Effector memory CD8-positive, alpha-beta T cell (primary cell): ENCODE data around the gene KBTBD13.

Source experiments
- ATAC-seq: fragments of 150-1000 bp; cut with Tn5 transposase; replicated peaks from 2 replicates; pipeline ENCODE4 v1.10.0; 2021; ENCODE audit warnings: mild to moderate bottlenecking, moderate library complexity
- DNase-seq, 3 experiments: peaks; one replicate each; pipeline ENCODE4 v3.0.0; 2021
- H3K27ac Mint-ChIP-seq, 2 donors: one replicate each; pipeline ENCODE4 v1.8.0; 2022; ENCODE audit warnings: mild to moderate bottlenecking in 2 of 2, mixed read lengths in 2 of 2, moderate library complexity in 2 of 2
- H3K27me3 Mint-ChIP-seq, 2 donors: one replicate each; pipeline ENCODE4 v1.8.0; 2022; ENCODE audit warnings: mixed read lengths in 2 of 2
- H3K36me3 Mint-ChIP-seq: one replicate; pipeline ENCODE4 v1.8.0; 2022; ENCODE audit warnings: mild to moderate bottlenecking, moderate library complexity, mixed read lengths; ENCODE audit not compliant: insufficient read depth
- H3K4me1 Mint-ChIP-seq, 2 donors: one replicate each; pipeline ENCODE4 v1.8.0; 2022; ENCODE audit warnings: low read depth in 2 of 2, mixed read lengths in 2 of 2
- H3K4me3 Mint-ChIP-seq, 2 donors: one replicate each; pipeline ENCODE4 v1.8.0; 2022; ENCODE audit warnings: mild to moderate bottlenecking in 2 of 2, mixed read lengths in 2 of 2, moderate library complexity in 2 of 2
- H3K9me3 Mint-ChIP-seq, 2 donors: one replicate each; pipeline ENCODE4 v1.8.0; 2022; ENCODE audit warnings: mixed read lengths in 2 of 2

KBTBD13 gene

DNA sequence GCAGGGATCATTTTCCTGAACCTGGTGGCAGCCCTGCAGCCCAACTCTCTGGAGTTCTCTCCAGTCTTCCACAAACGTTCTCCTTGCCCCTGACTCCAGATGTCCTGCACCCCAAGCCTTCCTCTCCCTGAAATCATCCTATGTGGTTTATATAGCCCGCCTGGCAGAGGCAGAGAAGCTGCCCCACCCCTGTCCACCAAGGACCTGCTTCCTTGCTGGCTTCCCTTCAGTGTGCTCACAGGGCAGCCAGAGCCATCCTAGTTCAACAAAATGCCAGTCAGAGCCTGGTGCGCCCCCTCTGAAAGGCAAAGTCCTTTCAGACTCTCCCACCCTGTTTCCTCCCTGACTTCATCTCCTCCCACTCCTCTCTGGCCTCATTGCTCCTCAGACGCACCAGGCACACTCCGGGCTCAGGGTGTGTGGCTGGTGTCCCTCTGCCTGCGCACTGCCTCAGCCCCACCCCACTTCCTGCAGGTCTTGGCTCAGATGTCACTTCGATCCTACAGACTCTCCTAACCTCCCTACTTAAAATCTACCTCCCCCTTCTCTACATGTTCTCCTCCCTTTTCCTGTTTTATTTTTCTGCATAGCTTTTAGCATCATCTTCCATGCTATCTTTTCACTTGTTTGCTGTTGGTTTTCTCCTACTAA, 5.9 kb downstream of the KBTBD13 start:
- H3K27ac Mint-ChIP-seq: peak overlapping the region in 1 of 2 donors; percentile 11
- peaks cover 3% of the 10 kb centered on the region for H3K36me3 Mint-ChIP-seq
- DNase-seq: no peak
- peak overlapping the region; percentile 0 to 3 for H3K4me3 Mint-ChIP-seq
- peaks cover 13 to 19% of the 10 kb centered on the region in 2 donors for H3K4me1 Mint-ChIP-seq
- ATAC-seq: peak; percentile 55
- peaks cover 72 to 79% of the 10 kb centered on the region in 2 donors for H3K27me3 Mint-ChIP-seq
- no peaks in the 10 kb centered on the region for H3K9me3 Mint-ChIP-seq

DNA sequence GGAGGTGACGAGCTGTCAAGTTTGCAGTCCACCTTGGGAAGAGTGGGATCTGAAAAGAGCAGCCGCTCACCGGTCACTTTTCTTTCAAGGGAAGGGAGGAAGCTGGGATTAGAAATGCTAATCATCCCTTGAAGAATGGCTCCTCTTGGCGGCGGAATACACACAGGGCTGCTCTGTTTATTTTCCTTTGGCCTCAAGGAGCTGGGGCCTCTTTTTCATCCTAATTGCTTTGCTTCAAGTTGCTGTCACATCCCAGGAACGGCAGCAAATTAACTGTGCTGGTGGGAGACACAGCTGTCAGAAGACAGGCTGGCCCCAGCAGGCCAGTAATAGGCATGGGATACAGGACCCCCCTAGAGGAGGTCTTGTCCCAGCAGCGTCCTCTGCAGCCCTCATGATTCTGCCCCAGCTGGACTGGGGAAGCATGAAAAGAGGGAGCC, 6.7 kb downstream of the KBTBD13 start:
- Mint-ChIP-seq H3K27me3 (peaks cover 64 to 70% of the 10 kb centered on the region in 2 donors), H3K4me3 (no peak overlapping the region), H3K9me3 (no peaks in the 10 kb centered on the region), H3K4me1 (peaks cover 9 to 12% of the 10 kb centered on the region in 2 donors), H3K36me3 (peaks cover 3% of the 10 kb centered on the region), H3K27ac (no peak overlapping the region)
- DNase-seq: no peak
- no peak for ATAC-seq

DNA sequence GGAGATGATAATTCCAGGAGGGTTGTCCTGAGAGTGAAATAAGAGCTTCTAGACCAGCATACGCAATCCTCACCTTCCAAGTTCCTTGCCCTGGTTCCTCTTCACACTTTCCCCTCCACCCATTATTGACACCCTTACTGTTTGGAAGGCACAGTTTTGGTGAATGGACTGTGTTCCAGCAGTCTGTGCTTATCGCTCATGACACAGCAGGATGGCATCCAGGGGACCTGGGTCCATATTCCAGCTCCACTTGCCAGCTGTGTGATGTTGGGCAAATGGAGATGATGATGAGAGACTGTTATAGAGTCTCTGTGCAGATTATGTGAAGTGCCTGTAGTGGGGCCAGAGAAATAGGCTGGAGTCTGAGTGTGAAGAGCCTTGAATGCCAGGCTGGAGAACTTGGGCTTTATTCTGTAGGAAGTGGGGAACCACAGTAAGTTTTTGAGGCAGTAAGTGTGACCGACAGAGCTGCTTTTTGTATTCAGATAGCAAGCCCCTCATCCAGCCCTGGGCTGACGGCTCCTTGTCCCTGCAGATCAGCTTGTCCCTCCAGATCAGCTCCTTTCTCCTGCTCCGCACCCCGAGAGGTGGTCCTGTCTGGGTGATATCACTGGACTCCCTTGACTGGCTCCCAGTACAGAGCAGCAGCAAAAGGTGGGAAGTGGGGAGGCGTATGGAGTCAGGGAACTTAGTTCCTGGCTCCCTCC, 8.1 kb downstream of the KBTBD13 start:
- Mint-ChIP-seq H3K27me3 (peaks cover 51 to 57% of the 10 kb centered on the region in 2 donors), H3K4me1 (peaks cover 9 to 12% of the 10 kb centered on the region in 2 donors), H3K27ac (no peak overlapping the region), H3K9me3 (no peaks in the 10 kb centered on the region), H3K4me3 (no peak overlapping the region), H3K36me3 (peaks cover 3% of the 10 kb centered on the region)
- DNase-seq: no peak
- no peak for ATAC-seq

DNA sequence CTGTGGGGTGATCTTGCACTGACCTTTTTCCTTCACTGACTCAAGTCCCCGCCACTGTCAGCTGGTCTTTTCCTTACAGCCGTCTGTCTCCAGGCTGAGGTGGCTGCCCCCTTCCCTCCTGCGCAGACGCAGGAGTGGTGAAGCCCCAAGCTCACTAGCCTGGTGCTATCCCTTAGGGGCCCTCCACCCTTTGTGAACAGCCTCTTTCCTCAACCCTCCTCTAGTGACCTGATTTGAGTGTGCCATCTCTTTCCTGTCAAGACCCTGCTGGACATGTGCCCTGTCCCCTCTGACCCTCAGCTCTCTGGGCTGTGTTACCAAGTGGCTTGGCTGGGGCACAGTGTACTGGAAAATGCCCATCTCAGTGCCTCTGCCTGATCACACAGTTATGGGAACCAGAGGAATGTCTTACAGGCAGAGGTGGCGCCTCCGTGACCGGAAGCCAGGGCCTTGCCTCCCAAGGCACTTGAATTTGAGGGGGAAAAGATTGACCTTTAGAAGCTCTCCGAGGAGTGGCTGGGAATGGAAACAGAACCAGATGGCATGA, 8.7 kb downstream of the KBTBD13 start:
- Mint-ChIP-seq H3K36me3 (peaks cover 3% of the 10 kb centered on the region), H3K27me3 (peaks cover 49 to 57% of the 10 kb centered on the region in 2 donors), H3K27ac (no peak overlapping the region), H3K4me3 (no peak overlapping the region), H3K9me3 (no peaks in the 10 kb centered on the region), H3K4me1 (peaks cover 9 to 12% of the 10 kb centered on the region in 2 donors)
- no peak for ATAC-seq
- DNase-seq: no peak

DNA sequence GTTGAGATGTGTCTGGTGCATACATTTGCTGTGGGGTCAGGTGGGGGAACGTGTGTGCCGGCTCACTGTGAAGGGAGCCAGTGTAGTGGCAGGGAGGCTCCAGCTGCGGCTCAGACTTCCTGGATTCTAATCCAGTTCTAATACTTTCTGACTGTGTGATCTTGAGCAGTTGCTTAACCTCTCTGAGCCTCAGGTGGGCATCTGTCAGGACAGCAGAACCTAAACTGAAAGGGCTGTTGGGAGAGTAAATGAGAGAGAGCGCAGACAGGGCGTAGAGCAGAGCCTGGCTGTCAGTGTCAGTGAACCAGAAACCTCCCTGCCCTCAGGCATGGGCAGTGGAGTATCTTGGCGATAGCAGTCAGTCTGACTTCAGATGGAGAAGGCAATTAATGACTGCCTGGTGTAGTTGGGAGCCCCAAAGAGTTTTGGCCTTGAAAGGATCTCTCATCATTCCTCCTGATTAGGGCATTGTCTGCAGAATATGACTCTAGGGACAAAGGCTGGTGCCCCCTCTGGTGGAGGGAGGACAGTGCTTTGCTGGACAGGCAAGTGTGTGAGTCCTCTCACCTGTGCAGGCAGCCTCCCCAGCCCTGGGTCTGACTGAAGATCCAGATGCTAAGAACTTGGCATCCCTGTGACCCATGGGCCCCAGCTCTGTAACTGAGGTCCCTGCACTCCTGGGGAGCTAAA, 9.6 kb downstream of the KBTBD13 start:
- DNase-seq: no peak
- no peak overlapping the region for H3K4me3 Mint-ChIP-seq
- H3K36me3 Mint-ChIP-seq: peaks cover 3% of the 10 kb centered on the region
- H3K27ac Mint-ChIP-seq: peak overlapping the region in 1 of 2 donors; percentile 33
- peaks cover 42 to 50% of the 10 kb centered on the region in 2 donors for H3K27me3 Mint-ChIP-seq
- peaks cover 9 to 12% of the 10 kb centered on the region in 2 donors for H3K4me1 Mint-ChIP-seq
- ATAC-seq: peak; percentile 16
- H3K9me3 Mint-ChIP-seq: no peaks in the 10 kb centered on the region

DNA sequence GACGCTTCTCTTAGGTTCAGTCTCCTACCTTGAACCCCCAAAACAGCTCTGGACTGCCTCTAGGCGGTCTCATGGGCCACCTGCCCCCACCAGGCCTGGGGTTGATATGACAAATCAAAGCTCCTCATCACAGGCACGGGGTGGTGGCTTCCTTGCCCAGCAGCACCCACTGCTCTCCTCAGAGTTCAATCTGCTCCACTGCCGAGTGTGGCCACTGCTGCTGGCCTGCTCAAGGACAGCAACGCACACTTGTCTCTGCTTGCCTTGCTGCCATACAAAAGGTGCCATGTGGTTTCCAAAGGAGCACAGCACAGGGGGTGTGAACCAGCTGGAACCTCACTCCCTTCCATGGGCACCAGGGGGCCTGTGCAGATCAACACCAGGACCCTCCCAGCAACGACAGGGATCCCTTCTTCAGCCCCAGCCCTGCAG, 10.2 kb downstream of the KBTBD13 start:
- peak overlapping the region in 1 of 2 donors; percentile 33 for H3K27ac Mint-ChIP-seq
- H3K4me3 Mint-ChIP-seq: no peak overlapping the region
- peaks cover 37 to 45% of the 10 kb centered on the region in 2 donors for H3K27me3 Mint-ChIP-seq
- peaks cover 3% of the 10 kb centered on the region for H3K36me3 Mint-ChIP-seq
- ATAC-seq (peak; percentile 14), DNase-seq (no peak)
- peaks cover 9 to 12% of the 10 kb centered on the region in 2 donors for H3K4me1 Mint-ChIP-seq
- no peaks in the 10 kb centered on the region for H3K9me3 Mint-ChIP-seq

DNA sequence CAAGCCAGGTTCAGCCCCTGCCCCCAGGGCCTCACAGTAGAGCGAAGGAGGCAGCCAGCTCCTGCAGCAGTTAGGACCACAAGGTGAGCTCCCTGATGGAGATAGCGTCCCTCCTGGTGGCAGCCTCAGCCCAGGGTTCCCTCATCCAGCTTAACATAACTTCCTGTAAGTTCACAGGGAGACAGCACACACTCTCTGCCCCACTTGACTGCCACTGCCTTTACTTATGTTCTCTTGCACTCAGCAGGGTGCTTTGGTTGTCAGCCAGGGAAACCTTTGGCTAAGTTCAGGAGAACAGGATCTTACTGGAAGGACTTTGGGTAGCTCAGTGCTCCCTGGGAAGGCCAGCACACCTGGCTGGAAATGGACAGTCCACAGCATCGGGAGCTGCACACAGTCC, 10.9 kb downstream of the KBTBD13 start:
- no peak overlapping the region for H3K27ac Mint-ChIP-seq
- DNase-seq: no peak
- peaks cover 6 to 10% of the 10 kb centered on the region in 2 donors for H3K4me1 Mint-ChIP-seq
- no peaks in the 10 kb centered on the region for H3K9me3 Mint-ChIP-seq
- peaks cover 29 to 38% of the 10 kb centered on the region in 2 donors for H3K27me3 Mint-ChIP-seq
- no peak overlapping the region for H3K4me3 Mint-ChIP-seq
- ATAC-seq: no peak
- H3K36me3 Mint-ChIP-seq: peaks cover 3% of the 10 kb centered on the region

DNA sequence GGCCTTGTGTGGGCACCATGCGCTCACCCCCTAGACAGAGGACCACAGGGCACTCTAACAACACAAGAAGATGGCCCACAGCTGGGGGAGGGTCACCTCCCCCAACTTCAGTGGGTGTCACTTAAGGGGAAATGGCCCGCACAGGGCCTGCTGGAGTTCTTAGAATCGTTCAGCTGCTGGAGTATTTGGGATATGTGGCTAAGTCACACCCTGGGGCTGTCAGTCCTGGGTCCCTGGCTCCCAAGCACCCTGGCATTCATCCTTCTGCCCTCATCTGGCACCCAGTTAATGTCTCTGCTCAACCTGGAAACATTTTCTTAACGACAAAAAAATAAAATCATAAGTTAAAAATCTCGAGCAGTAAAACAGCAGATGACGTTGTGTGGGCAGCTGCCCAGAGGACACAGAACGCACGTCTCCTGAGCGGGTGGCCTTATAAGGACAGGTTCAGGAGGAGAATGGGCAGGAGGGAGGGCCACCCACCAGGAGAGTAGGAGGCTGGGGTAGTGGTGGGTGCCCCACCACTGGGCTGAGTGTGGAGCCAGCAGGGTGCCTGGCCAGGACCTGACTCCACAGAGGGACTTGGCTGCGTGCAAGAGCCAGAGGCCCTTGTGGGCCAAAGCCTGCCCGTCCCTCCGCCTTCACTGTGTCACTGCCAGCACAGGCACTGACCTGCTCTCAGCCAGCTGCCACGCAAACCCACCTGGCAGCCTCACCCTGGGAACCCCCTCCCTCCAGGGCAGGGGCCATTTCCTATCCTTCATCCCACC, 11.5 kb downstream of the KBTBD13 start:
- Mint-ChIP-seq H3K4me3 (no peak overlapping the region), H3K27me3 (peaks cover 23 to 31% of the 10 kb centered on the region in 2 donors), H3K36me3 (peaks cover 3% of the 10 kb centered on the region), H3K9me3 (no peaks in the 10 kb centered on the region), H3K27ac (peak overlapping the region in 1 of 2 donors; percentile 3), H3K4me1 (peaks cover 0 to 4% of the 10 kb centered on the region in 2 donors)
- no peak for ATAC-seq
- no peak for DNase-seq

DNA sequence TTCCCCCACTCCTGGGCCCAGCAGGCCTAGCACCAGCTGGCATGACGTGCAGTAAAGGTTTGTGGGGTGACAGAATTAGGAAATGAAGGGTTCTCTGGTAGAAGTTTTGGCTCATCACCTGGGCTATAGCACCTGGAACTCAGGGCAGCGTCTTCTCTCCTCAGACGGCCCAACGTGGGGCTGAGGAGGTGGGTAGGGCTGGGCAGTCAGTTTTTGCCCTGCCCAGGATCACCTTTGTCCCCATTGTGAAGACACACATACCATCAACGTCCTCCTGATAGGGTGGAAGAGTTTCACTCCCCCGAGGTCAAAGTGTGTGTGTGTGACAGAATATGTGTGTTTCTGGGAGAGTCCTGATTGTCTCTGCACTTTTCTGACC, 12.1 kb downstream of the KBTBD13 start:
- peaks cover 0 to 4% of the 10 kb centered on the region in 2 donors for H3K4me1 Mint-ChIP-seq
- peak overlapping the region in 1 of 2 donors; percentile 3 for H3K27ac Mint-ChIP-seq
- H3K36me3 Mint-ChIP-seq: peaks cover 3% of the 10 kb centered on the region
- H3K4me3 Mint-ChIP-seq: no peak overlapping the region
- peaks cover 18 to 25% of the 10 kb centered on the region in 2 donors for H3K27me3 Mint-ChIP-seq
- DNase-seq (no peak), ATAC-seq (no peak)
- H3K9me3 Mint-ChIP-seq: no peaks in the 10 kb centered on the region

DNA sequence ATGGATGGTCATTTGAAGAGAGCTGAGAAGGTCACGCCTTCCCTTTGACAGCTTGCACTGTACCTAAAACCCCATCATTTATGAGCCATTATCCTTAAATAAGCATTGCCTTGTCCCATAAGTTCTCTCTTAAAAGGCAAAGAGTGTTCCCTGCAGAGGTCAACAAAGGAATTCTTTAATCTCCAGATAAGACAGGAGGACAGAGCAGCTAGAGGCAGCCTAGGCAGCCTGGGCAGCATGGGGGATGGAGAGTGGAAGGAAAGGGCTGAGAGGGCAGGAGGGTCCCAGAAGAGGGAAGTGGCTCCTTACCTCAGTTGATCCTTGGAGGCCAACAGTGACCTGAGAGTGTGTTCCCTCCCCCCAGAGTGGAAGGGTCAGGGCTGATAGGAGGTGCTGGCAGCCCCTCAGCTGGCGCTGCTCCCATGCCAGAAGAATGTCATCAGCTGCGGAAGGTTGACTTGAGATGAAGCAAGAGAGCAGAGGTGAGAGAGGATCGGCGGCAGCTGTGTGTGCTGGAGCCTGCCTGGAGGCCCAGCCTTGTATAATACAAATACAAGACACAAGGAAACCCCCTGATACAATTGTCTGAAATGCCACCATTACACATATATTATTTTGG, 12.8 kb downstream of the KBTBD13 start:
- H3K27ac Mint-ChIP-seq: no peak overlapping the region
- peaks cover 3% of the 10 kb centered on the region for H3K36me3 Mint-ChIP-seq
- no peaks in the 10 kb centered on the region for H3K9me3 Mint-ChIP-seq
- peaks cover 12 to 19% of the 10 kb centered on the region in 2 donors for H3K27me3 Mint-ChIP-seq
- DNase-seq (no peak), ATAC-seq (no peak)
- H3K4me3 Mint-ChIP-seq: no peak overlapping the region
- peaks cover 0 to 4% of the 10 kb centered on the region in 2 donors for H3K4me1 Mint-ChIP-seq

DNA sequence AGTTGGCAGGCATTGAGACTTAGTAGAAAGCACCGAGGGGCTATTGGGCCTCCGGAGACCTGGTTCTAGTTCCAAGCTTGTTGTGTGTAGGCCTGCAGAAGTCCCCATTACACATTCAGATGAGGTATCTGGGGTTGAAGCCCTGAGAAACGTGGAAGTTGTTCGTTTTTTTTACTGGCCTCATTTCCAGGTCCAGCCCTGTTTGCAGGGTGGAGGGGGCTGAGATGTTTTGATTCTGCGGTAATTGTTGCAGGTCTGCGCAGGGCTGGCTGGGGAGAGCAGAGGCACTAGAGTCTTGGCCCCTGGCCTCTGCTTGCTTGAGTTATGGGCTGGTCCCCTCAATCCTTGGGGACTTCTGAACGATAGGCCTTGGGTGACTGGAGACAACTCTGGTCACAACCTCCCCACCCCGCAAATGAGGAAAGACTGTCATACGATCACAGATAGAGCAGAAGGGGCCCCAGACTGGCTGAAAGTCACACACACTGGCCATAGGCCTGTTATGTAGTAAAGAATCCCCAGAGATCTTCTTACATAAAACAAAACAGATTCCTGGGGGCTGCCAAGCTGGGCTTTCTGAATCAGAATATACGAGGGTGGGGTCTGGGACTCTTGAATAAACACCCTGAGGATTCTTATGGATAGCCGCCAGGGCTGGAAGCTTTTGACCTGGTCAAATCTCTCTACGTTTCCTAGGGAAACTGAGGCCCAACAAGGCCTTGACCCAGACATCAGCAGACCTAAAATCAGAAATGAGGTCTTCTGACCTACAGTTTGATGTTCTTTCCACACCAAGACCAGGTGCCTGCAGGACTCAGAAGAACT, 15.6 kb downstream of the KBTBD13 start:
- no peak for DNase-seq
- ATAC-seq: no peak
- Mint-ChIP-seq H3K27ac (no peak overlapping the region), H3K36me3 (peaks cover 3% of the 10 kb centered on the region), H3K27me3 (no peaks in the 10 kb centered on the region), H3K9me3 (no peaks in the 10 kb centered on the region), H3K4me3 (no peak overlapping the region), H3K4me1 (peaks cover 0 to 2% of the 10 kb centered on the region in 2 donors)
